MG63 (cell line): Measurements from ENCODE around the gene SEZ6L. TPM values are rescaled to one million over a fixed set of nuclear protein-coding genes. Genes with fewer than 3 reads are reported as not detected.

Experiments used
- DNase-seq: peaks from one replicate; pipeline ENCODE4 v3.0.0-alpha.2; 2020
- H3K27me3 ChIP-seq: fragments of 250-450 bp; sonication (Bioruptor Pico); 2 replicates; pipeline ENCODE4 v1.5.1; 2020; ENCODE audit warnings: mild to moderate bottlenecking, moderate library complexity
- H3K36me3 ChIP-seq: fragments of 250-450 bp; sonication (Bioruptor Pico); 2 replicates; pipeline ENCODE4 v1.5.1; 2020; ENCODE audit warnings: mild to moderate bottlenecking, moderate library complexity
- H3K4me3 ChIP-seq: fragments of 250-450 bp; sonication (Bioruptor Pico); 2 replicates; pipeline ENCODE4 v1.5.1; 2020; ENCODE audit warnings: mild to moderate bottlenecking, moderate library complexity
- H3K9me3 ChIP-seq: fragments of 250-450 bp; sonication (Bioruptor Pico); 2 replicates; pipeline ENCODE4 v1.5.1; 2020; ENCODE audit warnings: mild to moderate bottlenecking, moderate library complexity
- total RNA-seq: library from RNA; depleted of rRNA; stranded (reverse); fragments of >200 nt; shearing (Covaris generic); gene quantifications from 2 replicates; pipeline ENCODE4 v1.2.3, GENCODE V29; 2014; ENCODE audit warnings: low replicate concordance

The SEZ6L gene
- total RNA-seq, 1 experiment from 2014 or later = not detected

- Histone ChIP-seq H3K27me3 (no peaks in the 10 kb centered on the region; the same call in 1 of the 2 replicates), H3K4me3 (no peak overlapping the region), H3K9me3 (no peaks in the 10 kb centered on the region), H3K36me3 (no peaks in the 10 kb centered on the region)
- no peak for DNase-seq
Measured at GRCh38 chr22:26328221-26328620, 159.0 kb downstream of the SEZ6L start.

- H3K27me3 ChIP-seq = peaks cover 4% of the 10 kb centered on the region
- H3K9me3 ChIP-seq = no peaks in the 10 kb centered on the region
- no peaks in the 10 kb centered on the region for H3K36me3 ChIP-seq
- peak; percentile 25 for DNase-seq
- H3K4me3 ChIP-seq = no peak overlapping the region
Measured at GRCh38 chr22:26330971-26331625, 161.8 kb downstream of the SEZ6L start.

GRCh38 chr22:26333088-26333800 is 164.0 kb downstream of the SEZ6L start:
- Histone ChIP-seq H3K36me3 (no peaks in the 10 kb centered on the region), H3K9me3 (no peaks in the 10 kb centered on the region), H3K4me3 (no peak overlapping the region), H3K27me3 (peaks cover 10% of the 10 kb centered on the region)
- DNase-seq = no peak

- H3K4me3 ChIP-seq = no peak overlapping the region
- no peak for DNase-seq
- no peaks in the 10 kb centered on the region for H3K36me3 ChIP-seq
- peaks cover 13% of the 10 kb centered on the region for H3K27me3 ChIP-seq
- no peaks in the 10 kb centered on the region for H3K9me3 ChIP-seq
Measured at GRCh38 chr22:26334232-26334631, 165.0 kb downstream of the SEZ6L start.

GRCh38 chr22:26336773-26337172 is 167.5 kb downstream of the SEZ6L start:
- DNase-seq = no peak
- no peak overlapping the region for H3K4me3 ChIP-seq
- no peaks in the 10 kb centered on the region for H3K36me3 ChIP-seq
- no peaks in the 10 kb centered on the region for H3K9me3 ChIP-seq
- H3K27me3 ChIP-seq = peaks cover 24% of the 10 kb centered on the region

GRCh38 chr22:26339755-26340154 is 170.5 kb downstream of the SEZ6L start:
- H3K36me3 ChIP-seq = no peaks in the 10 kb centered on the region
- peak; percentile 79 for DNase-seq
- H3K27me3 ChIP-seq = peaks cover 22% of the 10 kb centered on the region

GRCh38 chr22:26342745-26343410 is 173.6 kb downstream of the SEZ6L start:
- no peaks in the 10 kb centered on the region for H3K9me3 ChIP-seq
- DNase-seq = no peak
- H3K27me3 ChIP-seq = peaks cover 19% of the 10 kb centered on the region
- no peaks in the 10 kb centered on the region for H3K36me3 ChIP-seq
- no peak overlapping the region for H3K4me3 ChIP-seq

More at GRCh38 chr22:26339755-26340154, 170.5 kb downstream of the SEZ6L start:
- H3K9me3 ChIP-seq = no peaks in the 10 kb centered on the region
- H3K4me3 ChIP-seq = no peak overlapping the region

GRCh38 chr22:26345496-26345895 is 176.2 kb downstream of the SEZ6L start:
- Histone ChIP-seq H3K27me3 (peaks cover 7% of the 10 kb centered on the region; the same call in 1 of the 2 replicates), H3K4me3 (no peak overlapping the region), H3K9me3 (no peaks in the 10 kb centered on the region), H3K36me3 (no peaks in the 10 kb centered on the region)
- no peak for DNase-seq

- Histone ChIP-seq H3K27me3 (peaks cover 3% of the 10 kb centered on the region; the same call in 1 of the 2 replicates), H3K36me3 (no peaks in the 10 kb centered on the region), H3K4me3 (no peak overlapping the region), H3K9me3 (no peaks in the 10 kb centered on the region)
- no peak for DNase-seq
Measured at GRCh38 chr22:26348810-26349526, 179.7 kb downstream of the SEZ6L start.

- H3K36me3 ChIP-seq = no peaks in the 10 kb centered on the region
- H3K27me3 ChIP-seq = no peaks in the 10 kb centered on the region
- H3K4me3 ChIP-seq = no peak overlapping the region
- no peaks in the 10 kb centered on the region for H3K9me3 ChIP-seq
- no peak for DNase-seq
Measured at GRCh38 chr22:26354707-26355106, 185.4 kb downstream of the SEZ6L start.

- DNase-seq = no peak
- no peak overlapping the region for H3K4me3 ChIP-seq
- no peaks in the 10 kb centered on the region for H3K36me3 ChIP-seq
- H3K9me3 ChIP-seq = no peaks in the 10 kb centered on the region
- no peaks in the 10 kb centered on the region for H3K27me3 ChIP-seq
Measured at GRCh38 chr22:26357281-26357680, 188.0 kb downstream of the SEZ6L start.

- H3K36me3 ChIP-seq = no peaks in the 10 kb centered on the region
- no peaks in the 10 kb centered on the region for H3K27me3 ChIP-seq
- no peak overlapping the region for H3K4me3 ChIP-seq
- H3K9me3 ChIP-seq = no peaks in the 10 kb centered on the region
- DNase-seq = no peak
Measured at GRCh38 chr22:26357813-26358212, 188.6 kb downstream of the SEZ6L start.

- Histone ChIP-seq H3K36me3 (no peaks in the 10 kb centered on the region), H3K4me3 (no peak overlapping the region), H3K9me3 (no peaks in the 10 kb centered on the region), H3K27me3 (no peaks in the 10 kb centered on the region)
- no peak for DNase-seq
Measured at GRCh38 chr22:26359156-26359555, 189.9 kb downstream of the SEZ6L start.

GRCh38 chr22:26360169-26360885 is 191.1 kb downstream of the SEZ6L start:
- H3K27me3 ChIP-seq = no peaks in the 10 kb centered on the region
- DNase-seq = peak; percentile 55
- H3K9me3 ChIP-seq = no peaks in the 10 kb centered on the region
- no peak overlapping the region for H3K4me3 ChIP-seq
- H3K36me3 ChIP-seq = no peaks in the 10 kb centered on the region

GRCh38 chr22:26362471-26362870 is 193.2 kb downstream of the SEZ6L start:
- Histone ChIP-seq H3K36me3 (no peaks in the 10 kb centered on the region), H3K9me3 (no peaks in the 10 kb centered on the region), H3K27me3 (no peaks in the 10 kb centered on the region), H3K4me3 (no peak overlapping the region)
- peak; percentile 91 for DNase-seq
